Liver (tissue), 9 donors: ENCODE results near the gene ATP2B2. TPM values are rescaled to one million over a fixed set of nuclear protein-coding genes. Genes with fewer than 3 reads are reported as not detected.

Experiments
- DNase-seq: peaks from one replicate; pipeline ENCODE4 v3.0.0-alpha.2; 2017; ENCODE audit warnings: low spot score
- H3K27ac ChIP-seq, 2 donors: one replicate each; pipeline ENCODE4 v1.7.0; 2013; ENCODE audit warnings: inconsistent platforms in 2 of 2, low read length in 2 of 2, control low read depth in 1 of 2, low read depth in 1 of 2, mild to moderate bottlenecking in 1 of 2
- H3K27me3 ChIP-seq, 4 donors: one replicate each; pipeline versions ENCODE4 v1.6.1 to v1.7.0; 2013; ENCODE audit warnings: low read length in 3 of 4, inconsistent platforms in 1 of 4, mild to moderate bottlenecking in 1 of 4, moderate library complexity in 1 of 4; ENCODE audit not compliant: control insufficient read depth in 4 of 4, insufficient read depth in 4 of 4
- H3K36me3 ChIP-seq, 4 donors: one replicate each; pipeline versions ENCODE4 v1.6.1 to v1.7.0; 2013; ENCODE audit warnings: low read length in 3 of 4, mild to moderate bottlenecking in 3 of 4, low read depth in 1 of 4, moderate library complexity in 1 of 4; ENCODE audit not compliant: control insufficient read depth in 4 of 4, insufficient read depth in 3 of 4
- H3K4me1 ChIP-seq, 4 donors: one replicate each; pipeline versions ENCODE4 v1.6.1 to v1.7.0; 2013; ENCODE audit warnings: low read length in 3 of 4, mild to moderate bottlenecking in 3 of 4, moderate library complexity in 1 of 4; ENCODE audit not compliant: control insufficient read depth in 4 of 4, insufficient read depth in 4 of 4
- H3K4me3 ChIP-seq, 3 donors: one replicate each; pipeline versions ENCODE4 v1.6.1 to v1.7.0; 2013; ENCODE audit warnings: low read length in 3 of 3, control low read depth in 1 of 3, low read depth in 1 of 3, mild to moderate bottlenecking in 1 of 3
- H3K9ac ChIP-seq, 2 donors: one replicate each; pipeline ENCODE4 v1.7.0; 2013; ENCODE audit warnings: low read length in 2 of 2, mild to moderate bottlenecking in 2 of 2, moderate library complexity in 2 of 2, control low read depth in 1 of 2, low read depth in 1 of 2
- H3K9me3 ChIP-seq, 4 donors: one replicate each; pipeline versions ENCODE4 v1.6.1 to v1.7.0; 2013; ENCODE audit warnings: low read length in 3 of 4; ENCODE audit not compliant: control insufficient read depth in 4 of 4
- EGR1 ChIP-seq, 2 donors: IDR thresholded peaks; 2 replicates each; pipeline ENCODE4 v1.6.1; 2016 to 2018; ENCODE audit warnings: antibody characterized with exemption in 2 of 2, low read depth in 2 of 2
- FOXA2 ChIP-seq: IDR thresholded peaks from 2 replicates; pipeline ENCODE4 v1.6.1; 2016; ENCODE audit warnings: antibody characterized with exemption
- GABPA ChIP-seq, 2 donors: IDR thresholded peaks in 1 of 2; conservative IDR thresholded peaks in 1 of 2; 2 replicates each; pipeline ENCODE4 v1.6.1; 2016; ENCODE audit warnings: antibody characterized with exemption in 2 of 2, mild to moderate bottlenecking in 1 of 2, moderate library complexity in 1 of 2
- HNF4G ChIP-seq: IDR thresholded peaks from 2 replicates; pipeline ENCODE4 v1.6.1; 2016; ENCODE audit warnings: antibody characterized with exemption
- JUND ChIP-seq, 2 donors: IDR thresholded peaks; 2 replicates each; pipeline ENCODE4 v1.6.1; 2016; ENCODE audit warnings: antibody characterized with exemption in 2 of 2
- NR2F2 ChIP-seq: IDR thresholded peaks from 2 replicates; pipeline ENCODE4 v1.6.1; 2016; ENCODE audit warnings: antibody characterized with exemption
- RAD21 ChIP-seq, 2 donors: IDR thresholded peaks; 2 replicates each; pipeline ENCODE4 v1.6.1; 2016; ENCODE audit warnings: antibody characterized with exemption in 2 of 2, mild to moderate bottlenecking in 2 of 2
- SP1 ChIP-seq: IDR thresholded peaks from 2 replicates; pipeline ENCODE4 v1.6.1; 2018; ENCODE audit warnings: antibody characterized with exemption, mild to moderate bottlenecking
- TAF1 ChIP-seq: conservative IDR thresholded peaks from 2 replicates; pipeline ENCODE4 v1.6.1; 2016; ENCODE audit warnings: antibody characterized with exemption, mild to moderate bottlenecking
- WGBS: extraction: QIAGEN DNeasy Blood & Tissue Kit; methylation state at CpG from one replicate; pipeline ENCODE4 v1.1.7; 2013; 5-methylcytosine and 5-hydroxymethylcytosine counted together
- polyA plus RNA-seq, 2 donors: library from polyadenylated mRNA; stranded (reverse) in 1 of 2; unstranded in 1 of 2; fragments of 200-250 nt in 1 of 2; fragments of >200 nt in 1 of 2; fragmentation: Nextera tagmentation in 1 of 2; extraction: Ambion mirVana in 1 of 2; gene quantifications; one replicate each; pipeline versions ENCODE4 v1.2.1 to v1.2.3, GENCODE V29; 2013 to 2015
- total RNA-seq, 2 donors: library from RNA; depleted of rRNA; stranded (reverse); fragments of >200 nt; gene quantifications; one replicate each; pipeline ENCODE4 v1.2.3, GENCODE V29; 2014
- TF ChIP-seq, protein P1 (sequence below): IDR thresholded peaks from 2 replicates; pipeline ENCODE4 v1.6.1; 2016; ENCODE audit warnings: antibody characterized with exemption
- TF ChIP-seq, protein P2 (sequence below): fragments of 150-350 bp; IDR thresholded peaks from 2 replicates; pipeline ENCODE4 v1.5.1; 2017; ENCODE audit warnings: improper control_type of control experiment, low read depth, low read length; ENCODE audit not compliant: missing input control
- TF ChIP-seq, protein P3 (sequence below): IDR thresholded peaks from 2 replicates; pipeline ENCODE4 v1.6.1; 2016; ENCODE audit warnings: antibody characterized with exemption, mild to moderate bottlenecking
- TF ChIP-seq, protein P4 (sequence below): IDR thresholded peaks from 2 replicates; pipeline ENCODE4 v1.6.1; 2016; ENCODE audit warnings: antibody characterized with exemption
- TF ChIP-seq, protein P5 (sequence below): IDR thresholded peaks from 2 replicates; pipeline ENCODE4 v1.6.1; 2016; ENCODE audit warnings: antibody characterized with exemption
- donor health status: healthy.
- donor health status: healthy.
- donor health status: healthy.
- donor health status: healthy.
- donor health status: healthy.

ATP2B2 gene
- total and polyA plus RNA-seq, 4 donors = 10.4 to 27.8 (median 20.7) TPM

DNA sequence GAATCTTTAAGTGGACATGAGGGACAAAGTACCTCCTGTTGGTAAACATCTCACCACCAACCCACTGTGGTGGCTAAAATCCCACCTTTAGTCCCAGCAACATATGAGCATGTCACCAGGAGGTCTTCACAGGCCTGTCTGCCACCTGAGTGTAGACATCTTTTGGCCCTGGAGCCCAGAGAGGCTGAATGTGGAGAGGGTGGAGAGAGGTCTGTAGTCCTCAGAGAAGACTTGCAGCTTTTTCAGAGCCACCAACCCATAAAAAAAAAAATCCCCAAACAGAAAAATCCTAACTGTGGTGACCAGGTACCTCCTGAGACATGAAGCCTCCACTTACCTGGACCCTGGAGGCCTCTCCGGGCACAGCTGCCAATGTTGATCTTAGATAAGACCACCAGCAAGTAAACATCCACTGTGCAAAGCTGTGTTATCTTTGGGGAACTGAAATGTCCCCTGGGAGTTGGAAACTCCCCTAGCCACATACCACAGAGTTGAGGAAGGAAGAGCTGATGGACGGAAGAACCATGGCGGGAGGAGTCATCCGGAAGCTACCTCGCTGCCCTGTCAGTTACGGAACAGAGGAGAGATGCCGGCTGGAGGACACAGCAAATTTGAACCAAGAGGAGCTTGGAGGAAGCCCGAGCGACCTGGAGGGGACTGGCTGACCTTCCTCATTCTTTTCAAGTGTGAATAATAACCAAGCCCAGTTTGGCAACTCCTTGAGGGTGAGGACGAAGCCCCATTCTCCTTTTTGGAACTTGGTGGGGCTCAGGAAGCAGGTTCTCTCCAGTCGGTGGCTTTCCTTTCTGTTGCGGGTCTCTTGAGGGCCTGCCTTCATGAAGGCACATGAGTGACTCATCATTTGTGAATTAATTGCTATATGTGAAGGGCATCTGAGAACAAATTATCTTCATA lies 212.6 kb downstream of the ATP2B2 start, which contains the start of gene GHRL:
Gene GHRL (minus strand): TSS at position 443 of the 915 bp plus-strand sequence. CDS start 2,767 bp downstream, outside the sequence.
- no peaks in the 10 kb centered on the region for H3K9me3 ChIP-seq
- H3K4me3 ChIP-seq = no peak within 1 kb of the TSS
- 68% methylated on average over 12 of the region's 12 CpGs for whole genome bisulfite sequencing
- no peak within 1 kb of the TSS for H3K9ac ChIP-seq
- peaks cover 0 to 9% (median under 1%) of the 10 kb centered on the region in 4 donors for H3K4me1 ChIP-seq
- peaks cover 0 to 2% (median 0%) of the 10 kb centered on the region in 4 donors for H3K36me3 ChIP-seq
- TF ChIP-seq SP1 (no peak), NR2F2 (no peak), RAD21 (IDR thresholded peaks at IDR 0.05) (no peak), FOXA2 (no peak), HNF4G (no peak), EGR1 (IDR thresholded peaks at IDR 0.05; ENCODE audit: low read depth in 2 of 2) (no peak), GABPA (IDR thresholded peaks at IDR 0.05 in 1 of 2, conservative IDR thresholded peaks at IDR 0.05 in 1 of 2) (no peak)
- TF ChIP-seq, protein P1, sequence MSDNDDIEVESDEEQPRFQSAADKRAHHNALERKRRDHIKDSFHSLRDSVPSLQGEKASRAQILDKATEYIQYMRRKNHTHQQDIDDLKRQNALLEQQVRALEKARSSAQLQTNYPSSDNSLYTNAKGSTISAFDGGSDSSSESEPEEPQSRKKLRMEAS = no peak
- no peak within 1 kb of the TSS for H3K27ac ChIP-seq
- no peaks in the 10 kb centered on the region for H3K27me3 ChIP-seq
- DNase-seq = no peak

DNA sequence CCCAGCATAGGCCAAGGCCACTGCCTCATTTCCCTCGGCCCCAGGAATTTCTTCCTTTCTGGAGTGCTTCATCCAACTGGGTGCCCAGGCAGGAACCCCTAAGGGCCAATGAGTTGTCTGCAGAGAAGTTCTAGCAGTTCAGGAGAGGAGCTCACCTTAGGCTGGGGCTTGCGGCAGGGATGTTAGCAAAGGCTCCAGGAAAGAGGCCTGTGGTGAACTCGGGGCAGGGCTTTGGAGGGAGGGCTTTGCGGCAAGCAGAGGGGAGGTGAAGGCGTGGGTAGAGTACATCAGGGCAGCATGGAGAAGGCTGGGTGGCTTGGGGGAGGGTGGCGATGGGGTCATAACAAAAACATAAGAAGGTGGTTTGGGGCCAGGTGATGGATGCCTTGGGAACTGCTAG lies 213.7 kb downstream of the ATP2B2 start:
- DNase-seq = no peak

More for the DNA sequence above, 213.7 kb downstream of the ATP2B2 start:
- no peak for TF ChIP-seq JUND (IDR thresholded peaks at IDR 0.05)
- TF ChIP-seq, protein P2, sequence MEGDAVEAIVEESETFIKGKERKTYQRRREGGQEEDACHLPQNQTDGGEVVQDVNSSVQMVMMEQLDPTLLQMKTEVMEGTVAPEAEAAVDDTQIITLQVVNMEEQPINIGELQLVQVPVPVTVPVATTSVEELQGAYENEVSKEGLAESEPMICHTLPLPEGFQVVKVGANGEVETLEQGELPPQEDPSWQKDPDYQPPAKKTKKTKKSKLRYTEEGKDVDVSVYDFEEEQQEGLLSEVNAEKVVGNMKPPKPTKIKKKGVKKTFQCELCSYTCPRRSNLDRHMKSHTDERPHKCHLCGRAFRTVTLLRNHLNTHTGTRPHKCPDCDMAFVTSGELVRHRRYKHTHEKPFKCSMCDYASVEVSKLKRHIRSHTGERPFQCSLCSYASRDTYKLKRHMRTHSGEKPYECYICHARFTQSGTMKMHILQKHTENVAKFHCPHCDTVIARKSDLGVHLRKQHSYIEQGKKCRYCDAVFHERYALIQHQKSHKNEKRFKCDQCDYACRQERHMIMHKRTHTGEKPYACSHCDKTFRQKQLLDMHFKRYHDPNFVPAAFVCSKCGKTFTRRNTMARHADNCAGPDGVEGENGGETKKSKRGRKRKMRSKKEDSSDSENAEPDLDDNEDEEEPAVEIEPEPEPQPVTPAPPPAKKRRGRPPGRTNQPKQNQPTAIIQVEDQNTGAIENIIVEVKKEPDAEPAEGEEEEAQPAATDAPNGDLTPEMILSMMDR = no peak
- no peak for TF ChIP-seq RAD21 (IDR thresholded peaks at IDR 0.05)
- TF ChIP-seq TAF1 = no peak
- no peak for TF ChIP-seq SP1
- no peak for TF ChIP-seq NR2F2
- TF ChIP-seq, protein P3, sequence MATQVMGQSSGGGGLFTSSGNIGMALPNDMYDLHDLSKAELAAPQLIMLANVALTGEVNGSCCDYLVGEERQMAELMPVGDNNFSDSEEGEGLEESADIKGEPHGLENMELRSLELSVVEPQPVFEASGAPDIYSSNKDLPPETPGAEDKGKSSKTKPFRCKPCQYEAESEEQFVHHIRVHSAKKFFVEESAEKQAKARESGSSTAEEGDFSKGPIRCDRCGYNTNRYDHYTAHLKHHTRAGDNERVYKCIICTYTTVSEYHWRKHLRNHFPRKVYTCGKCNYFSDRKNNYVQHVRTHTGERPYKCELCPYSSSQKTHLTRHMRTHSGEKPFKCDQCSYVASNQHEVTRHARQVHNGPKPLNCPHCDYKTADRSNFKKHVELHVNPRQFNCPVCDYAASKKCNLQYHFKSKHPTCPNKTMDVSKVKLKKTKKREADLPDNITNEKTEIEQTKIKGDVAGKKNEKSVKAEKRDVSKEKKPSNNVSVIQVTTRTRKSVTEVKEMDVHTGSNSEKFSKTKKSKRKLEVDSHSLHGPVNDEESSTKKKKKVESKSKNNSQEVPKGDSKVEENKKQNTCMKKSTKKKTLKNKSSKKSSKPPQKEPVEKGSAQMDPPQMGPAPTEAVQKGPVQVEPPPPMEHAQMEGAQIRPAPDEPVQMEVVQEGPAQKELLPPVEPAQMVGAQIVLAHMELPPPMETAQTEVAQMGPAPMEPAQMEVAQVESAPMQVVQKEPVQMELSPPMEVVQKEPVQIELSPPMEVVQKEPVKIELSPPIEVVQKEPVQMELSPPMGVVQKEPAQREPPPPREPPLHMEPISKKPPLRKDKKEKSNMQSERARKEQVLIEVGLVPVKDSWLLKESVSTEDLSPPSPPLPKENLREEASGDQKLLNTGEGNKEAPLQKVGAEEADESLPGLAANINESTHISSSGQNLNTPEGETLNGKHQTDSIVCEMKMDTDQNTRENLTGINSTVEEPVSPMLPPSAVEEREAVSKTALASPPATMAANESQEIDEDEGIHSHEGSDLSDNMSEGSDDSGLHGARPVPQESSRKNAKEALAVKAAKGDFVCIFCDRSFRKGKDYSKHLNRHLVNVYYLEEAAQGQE = no peak
- TF ChIP-seq, protein P4, sequence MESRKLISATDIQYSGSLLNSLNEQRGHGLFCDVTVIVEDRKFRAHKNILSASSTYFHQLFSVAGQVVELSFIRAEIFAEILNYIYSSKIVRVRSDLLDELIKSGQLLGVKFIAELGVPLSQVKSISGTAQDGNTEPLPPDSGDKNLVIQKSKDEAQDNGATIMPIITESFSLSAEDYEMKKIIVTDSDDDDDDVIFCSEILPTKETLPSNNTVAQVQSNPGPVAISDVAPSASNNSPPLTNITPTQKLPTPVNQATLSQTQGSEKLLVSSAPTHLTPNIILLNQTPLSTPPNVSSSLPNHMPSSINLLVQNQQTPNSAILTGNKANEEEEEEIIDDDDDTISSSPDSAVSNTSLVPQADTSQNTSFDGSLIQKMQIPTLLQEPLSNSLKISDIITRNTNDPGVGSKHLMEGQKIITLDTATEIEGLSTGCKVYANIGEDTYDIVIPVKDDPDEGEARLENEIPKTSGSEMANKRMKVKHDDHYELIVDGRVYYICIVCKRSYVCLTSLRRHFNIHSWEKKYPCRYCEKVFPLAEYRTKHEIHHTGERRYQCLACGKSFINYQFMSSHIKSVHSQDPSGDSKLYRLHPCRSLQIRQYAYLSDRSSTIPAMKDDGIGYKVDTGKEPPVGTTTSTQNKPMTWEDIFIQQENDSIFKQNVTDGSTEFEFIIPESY = no peak
- TF ChIP-seq, protein P5, sequence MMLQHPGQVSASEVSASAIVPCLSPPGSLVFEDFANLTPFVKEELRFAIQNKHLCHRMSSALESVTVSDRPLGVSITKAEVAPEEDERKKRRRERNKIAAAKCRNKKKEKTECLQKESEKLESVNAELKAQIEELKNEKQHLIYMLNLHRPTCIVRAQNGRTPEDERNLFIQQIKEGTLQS = no peak
- TF ChIP-seq FOXA2 = no peak
- TF ChIP-seq GABPA (IDR thresholded peaks at IDR 0.05 in 1 of 2, conservative IDR thresholded peaks at IDR 0.05 in 1 of 2) = no peak
- H3K4me3 ChIP-seq = no peak overlapping the region
- no peaks in the 10 kb centered on the region for H3K27me3 ChIP-seq
- no peak overlapping the region for H3K9ac ChIP-seq
- H3K4me1 ChIP-seq = peaks cover 0 to 4% (median under 1%) of the 10 kb centered on the region in 4 donors
- peaks cover 0 to 5% (median 0%) of the 10 kb centered on the region in 4 donors for H3K36me3 ChIP-seq
- no peaks in the 10 kb centered on the region for H3K9me3 ChIP-seq
- no peak overlapping the region for H3K27ac ChIP-seq
- 94% methylated on average over 6 of the region's 6 CpGs for WGBS
